ENCODE results near the gene MTFMT.

Gene MTFMT

GRCh38 chr15:65057549-65057940, 28.1 kb upstream of the MTFMT start:
- DNase-seq (ENCODE audit: low read depth in 1 of 2, low spot score in 1 of 2): no peak
- Histone ChIP-seq H3K27ac (replicated peaks) (no peak overlapping the region), H3K27me3 (ENCODE audit: insufficient read depth, poor library complexity, severe bottlenecking) (no peaks in the 10 kb centered on the region), H3K4me3 (replicated peaks; ENCODE audit: insufficient read depth, low read length) (no peak overlapping the region)
- TF ChIP-seq GABPA (IDR thresholded peaks at IDR 0.05; ENCODE audit: low read depth) (no peak), POLR2AphosphoS5 (IDR thresholded peaks at IDR 0.05; ENCODE audit: low read depth) (no peak), SPI1 (IDR thresholded peaks at IDR 0.05; ENCODE audit: borderline replicate concordance, low read depth) (no peak), REST (IDR thresholded peaks at IDR 0.05; ENCODE audit: insufficient replicate concordance, low read depth) (no peak), CTCF (IDR thresholded peaks at IDR 0.05; ENCODE audit: insufficient read depth, low read length) (no peak)

GRCh38 chr15:65056868-65057548, 27.6 kb upstream of the MTFMT start:
- DNase-seq (ENCODE audit: low read depth in 1 of 2, low spot score in 1 of 2): no peak
- H3K27me3 ChIP-seq (ENCODE audit: insufficient read depth, poor library complexity, severe bottlenecking): no peaks in the 10 kb centered on the region
- no peak overlapping the region for H3K27ac ChIP-seq (replicated peaks)
- TF ChIP-seq GABPA (IDR thresholded peaks at IDR 0.05; ENCODE audit: low read depth) (no peak), POLR2AphosphoS5 (IDR thresholded peaks at IDR 0.05; ENCODE audit: low read depth) (no peak), CTCF (IDR thresholded peaks at IDR 0.05; ENCODE audit: insufficient read depth, low read length) (no peak), REST (IDR thresholded peaks at IDR 0.05; ENCODE audit: insufficient replicate concordance, low read depth) (no peak), SPI1 (IDR thresholded peaks at IDR 0.05; ENCODE audit: borderline replicate concordance, low read depth) (no peak)
- H3K4me3 ChIP-seq (replicated peaks; ENCODE audit: insufficient read depth, low read length): no peak overlapping the region

- no peaks in the 10 kb centered on the region for H3K27me3 ChIP-seq (ENCODE audit: insufficient read depth, poor library complexity, severe bottlenecking)
- TF ChIP-seq POLR2AphosphoS5 (IDR thresholded peaks at IDR 0.05; ENCODE audit: low read depth) (no peak), SPI1 (IDR thresholded peaks at IDR 0.05; ENCODE audit: borderline replicate concordance, low read depth) (no peak), REST (IDR thresholded peaks at IDR 0.05; ENCODE audit: insufficient replicate concordance, low read depth) (no peak), GABPA (IDR thresholded peaks at IDR 0.05; ENCODE audit: low read depth) (no peak), CTCF (IDR thresholded peaks at IDR 0.05; ENCODE audit: insufficient read depth, low read length) (no peak)
- H3K27ac ChIP-seq (replicated peaks): no peak overlapping the region
- H3K4me3 ChIP-seq (replicated peaks; ENCODE audit: insufficient read depth, low read length): no peak overlapping the region
- no peak for DNase-seq (ENCODE audit: low read depth in 1 of 2, low spot score in 1 of 2)
Measured at GRCh38 chr15:65056106-65056505, 26.7 kb upstream of the MTFMT start.

Measured in HL-60 (cell line).